ENCODE measurements around the gene PTGIR.

The PTGIR gene

DNA sequence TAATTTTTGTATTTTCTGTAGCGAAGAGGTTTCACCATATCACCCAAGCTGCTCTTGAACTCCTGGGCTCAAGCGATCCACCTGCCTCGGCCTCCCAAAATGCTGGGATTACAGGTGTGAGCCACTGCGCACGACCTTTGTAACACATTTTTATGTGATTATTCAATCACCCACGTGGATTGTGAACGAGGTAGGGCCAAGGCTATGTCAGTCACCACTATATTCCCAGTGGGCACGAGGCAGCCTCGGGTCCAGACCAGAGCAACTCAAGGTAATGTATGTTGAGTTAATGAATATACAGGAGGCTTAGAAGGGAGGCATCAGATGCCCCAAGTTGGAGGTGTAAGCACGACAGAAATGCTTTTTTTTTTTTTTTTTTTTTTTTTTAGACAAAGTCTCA, 8.9 kb downstream of the PTGIR start:
- H3K4me3 ChIP-seq (ENCODE audit: low read depth, low read length), result no peak overlapping the region
- TF ChIP-seq, protein P1, sequence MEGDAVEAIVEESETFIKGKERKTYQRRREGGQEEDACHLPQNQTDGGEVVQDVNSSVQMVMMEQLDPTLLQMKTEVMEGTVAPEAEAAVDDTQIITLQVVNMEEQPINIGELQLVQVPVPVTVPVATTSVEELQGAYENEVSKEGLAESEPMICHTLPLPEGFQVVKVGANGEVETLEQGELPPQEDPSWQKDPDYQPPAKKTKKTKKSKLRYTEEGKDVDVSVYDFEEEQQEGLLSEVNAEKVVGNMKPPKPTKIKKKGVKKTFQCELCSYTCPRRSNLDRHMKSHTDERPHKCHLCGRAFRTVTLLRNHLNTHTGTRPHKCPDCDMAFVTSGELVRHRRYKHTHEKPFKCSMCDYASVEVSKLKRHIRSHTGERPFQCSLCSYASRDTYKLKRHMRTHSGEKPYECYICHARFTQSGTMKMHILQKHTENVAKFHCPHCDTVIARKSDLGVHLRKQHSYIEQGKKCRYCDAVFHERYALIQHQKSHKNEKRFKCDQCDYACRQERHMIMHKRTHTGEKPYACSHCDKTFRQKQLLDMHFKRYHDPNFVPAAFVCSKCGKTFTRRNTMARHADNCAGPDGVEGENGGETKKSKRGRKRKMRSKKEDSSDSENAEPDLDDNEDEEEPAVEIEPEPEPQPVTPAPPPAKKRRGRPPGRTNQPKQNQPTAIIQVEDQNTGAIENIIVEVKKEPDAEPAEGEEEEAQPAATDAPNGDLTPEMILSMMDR (IDR thresholded peaks at IDR 0.05; ENCODE audit: low read depth, low read length, missing control alignments), result no peak
- DNase-seq (ENCODE audit: low read depth), result no peak

DNA sequence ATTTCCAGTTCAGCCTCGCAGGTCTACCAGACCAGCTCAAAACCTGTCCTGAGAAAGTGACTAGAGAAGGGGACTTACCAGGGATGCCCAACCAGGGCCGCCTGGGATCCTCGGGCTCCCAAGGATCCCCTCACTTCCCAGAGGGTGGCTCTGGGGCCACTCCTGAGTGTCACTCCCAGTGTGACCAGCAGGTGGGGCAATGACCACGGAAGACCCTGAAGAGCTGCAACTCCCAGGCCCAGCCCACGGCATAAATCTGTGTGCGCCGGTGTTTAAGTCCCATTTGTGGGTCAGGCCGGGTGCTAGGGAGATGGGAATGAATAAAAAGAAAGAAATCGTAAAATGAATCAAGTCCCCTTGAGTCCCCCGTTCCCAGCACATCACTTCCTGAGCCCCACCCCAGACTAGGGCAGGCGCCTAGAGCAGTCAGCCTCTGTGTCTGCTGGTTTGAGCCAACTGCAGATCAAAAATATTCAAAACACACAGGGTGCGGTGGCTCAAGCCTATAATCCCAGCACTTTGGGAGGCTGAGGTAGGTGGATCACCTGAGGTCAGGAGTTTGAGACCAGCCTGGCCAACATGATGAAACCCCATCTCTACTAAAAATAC, 10.7 kb downstream of the PTGIR start:
- DNase-seq (ENCODE audit: low read depth), result no peak
- TF ChIP-seq, protein P1 (IDR thresholded peaks at IDR 0.05; ENCODE audit: low read depth, low read length, missing control alignments), result peak; percentile 84
- no peak overlapping the region for H3K4me3 ChIP-seq (ENCODE audit: low read depth, low read length)

DNA sequence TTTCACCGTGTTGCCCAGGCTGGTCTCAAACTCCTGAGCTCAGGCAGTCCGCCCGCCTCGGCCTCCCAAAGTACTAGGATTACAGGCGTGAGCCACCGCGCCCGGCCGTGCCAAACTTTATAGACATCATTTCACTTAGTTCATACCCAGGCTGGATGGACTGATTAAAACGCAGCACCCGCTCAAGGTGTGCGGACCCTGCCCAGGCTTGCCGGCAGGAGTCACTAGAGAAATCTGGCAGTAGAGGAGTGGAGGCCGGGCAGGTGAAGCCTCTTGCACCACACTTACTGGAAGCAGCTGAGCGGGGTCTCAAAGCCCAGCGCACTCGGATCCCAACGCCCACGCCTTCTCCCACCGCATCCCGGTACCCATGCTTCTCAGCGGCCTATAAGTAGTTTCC, 11.4 kb downstream of the PTGIR start:
- no peak for DNase-seq (ENCODE audit: low read depth)
- H3K4me3 ChIP-seq (ENCODE audit: low read depth, low read length), result no peak overlapping the region
- TF ChIP-seq, protein P1 (IDR thresholded peaks at IDR 0.05; ENCODE audit: low read depth, low read length, missing control alignments), result no peak

DNA sequence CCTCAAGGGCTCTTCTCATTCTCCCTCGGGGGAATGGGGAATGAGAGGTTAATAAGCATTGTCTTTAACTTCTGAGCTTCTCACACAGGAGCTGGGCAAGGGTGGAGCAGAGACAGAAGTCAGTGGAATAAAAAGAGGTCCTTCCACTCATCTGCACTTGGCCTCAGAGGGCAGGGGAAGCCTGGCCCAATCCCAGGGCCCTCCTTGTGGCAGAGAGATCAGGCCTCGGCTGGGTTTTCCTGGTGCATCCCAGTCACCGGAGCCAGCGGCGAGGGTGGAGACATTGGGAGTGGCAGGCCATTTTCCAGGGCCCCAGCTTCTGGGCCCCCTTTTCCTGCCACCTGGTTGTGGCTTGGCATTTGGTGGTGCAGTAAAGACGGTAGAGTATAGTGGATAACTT, 13.1 kb downstream of the PTGIR start:
- H3K4me3 ChIP-seq (ENCODE audit: low read depth, low read length), result no peak overlapping the region
- TF ChIP-seq, protein P1 (IDR thresholded peaks at IDR 0.05; ENCODE audit: low read depth, low read length, missing control alignments), result no peak
- no peak for DNase-seq (ENCODE audit: low read depth)

DNA sequence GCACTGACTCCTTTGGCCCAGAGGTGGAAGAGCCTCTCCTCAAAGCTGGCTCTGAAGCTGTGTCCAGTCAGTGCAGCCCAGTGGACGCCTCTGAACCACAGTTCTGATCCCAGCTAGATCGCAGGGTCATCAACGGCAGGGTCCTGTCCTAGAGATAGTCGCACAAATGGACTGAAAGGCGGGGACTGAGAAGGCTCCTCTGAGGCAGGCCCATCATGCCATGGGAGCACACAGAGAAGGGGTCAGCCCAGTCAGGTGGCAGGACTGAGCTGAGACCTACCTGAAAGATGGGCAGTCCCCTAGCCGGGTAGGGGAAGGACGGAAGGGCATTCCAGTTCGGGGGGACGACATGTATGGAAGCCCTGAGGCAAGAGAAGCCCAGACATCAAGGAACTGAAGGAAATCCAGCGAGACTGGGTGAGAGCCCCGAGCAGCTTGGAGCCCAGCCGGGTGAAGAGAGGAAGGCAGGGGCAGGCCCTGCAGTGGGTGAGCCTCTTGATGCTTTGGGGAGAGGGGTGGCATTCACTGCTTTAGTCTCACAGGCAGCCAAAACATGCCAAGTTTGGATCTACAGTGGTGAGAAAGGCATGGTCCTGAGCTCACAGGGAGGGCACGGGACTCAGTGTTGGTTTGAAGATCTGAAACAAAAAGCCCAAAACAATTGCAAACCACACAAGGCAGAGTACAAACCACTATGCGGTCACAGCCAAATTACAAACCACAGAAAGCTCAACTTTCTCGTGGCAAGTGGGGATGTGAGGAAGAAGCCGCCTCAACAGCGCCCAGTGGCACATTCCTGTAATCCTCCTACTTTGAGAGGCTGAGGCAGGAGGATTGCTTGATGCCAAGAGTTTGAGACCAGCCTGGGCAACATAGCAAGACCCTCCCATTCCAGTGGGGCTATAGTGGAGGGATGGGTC, 13.8 kb downstream of the PTGIR start:
- TF ChIP-seq, protein P1 (IDR thresholded peaks at IDR 0.05; ENCODE audit: low read depth, low read length, missing control alignments), result no peak
- no peak overlapping the region for H3K4me3 ChIP-seq (ENCODE audit: low read depth, low read length)
- no peak for DNase-seq (ENCODE audit: low read depth)

DNA sequence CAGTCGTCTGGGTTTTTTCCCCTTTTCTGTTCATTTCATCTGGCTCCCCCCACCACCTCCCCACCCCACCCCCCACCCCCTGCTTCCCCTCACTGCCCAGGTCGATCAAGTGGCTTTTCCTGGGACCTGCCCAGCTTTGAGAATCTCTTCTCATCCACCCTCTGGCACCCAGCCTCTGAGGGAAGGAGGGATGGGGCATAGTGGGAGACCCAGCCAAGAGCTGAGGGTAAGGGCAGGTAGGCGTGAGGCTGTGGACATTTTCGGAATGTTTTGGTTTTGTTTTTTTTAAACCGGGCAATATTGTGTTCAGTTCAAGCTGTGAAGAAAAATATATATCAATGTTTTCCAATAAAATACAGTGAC, 14.5 kb downstream of the PTGIR start:
- DNase-seq (ENCODE audit: low read depth), result no peak
- TF ChIP-seq, protein P1 (IDR thresholded peaks at IDR 0.05; ENCODE audit: low read depth, low read length, missing control alignments), result no peak
- no peak overlapping the region for H3K4me3 ChIP-seq (ENCODE audit: low read depth, low read length)
